Brain pericyte (primary cell): ENCODE data around the gene FXYD6.
"Not testable (repeated sequence)": the region's sequence is repeated elsewhere in the genome, so short reads cannot be mapped to it uniquely, and the experiment has no call there.

Experiments used
- DNase-seq: peaks from one replicate; pipeline ENCODE4 v3.0.0-alpha.2; 2012; ENCODE audit warnings: low read depth, low spot score

FXYD6 gene

GRCh38 chr11:117876341-117877119 lies at the start of gene FXYD6:
TSS of gene FXYD6 (minus strand) at chr11:117876658. CDS start at chr11:117842776, 33,882 bp downstream.
- DNase-seq: no peak

- DNase-seq: not testable (repeated sequence)
These were observed 49.7 kb upstream of the FXYD6 start for GRCh38 chr11:117926166-117926565.

DNA sequence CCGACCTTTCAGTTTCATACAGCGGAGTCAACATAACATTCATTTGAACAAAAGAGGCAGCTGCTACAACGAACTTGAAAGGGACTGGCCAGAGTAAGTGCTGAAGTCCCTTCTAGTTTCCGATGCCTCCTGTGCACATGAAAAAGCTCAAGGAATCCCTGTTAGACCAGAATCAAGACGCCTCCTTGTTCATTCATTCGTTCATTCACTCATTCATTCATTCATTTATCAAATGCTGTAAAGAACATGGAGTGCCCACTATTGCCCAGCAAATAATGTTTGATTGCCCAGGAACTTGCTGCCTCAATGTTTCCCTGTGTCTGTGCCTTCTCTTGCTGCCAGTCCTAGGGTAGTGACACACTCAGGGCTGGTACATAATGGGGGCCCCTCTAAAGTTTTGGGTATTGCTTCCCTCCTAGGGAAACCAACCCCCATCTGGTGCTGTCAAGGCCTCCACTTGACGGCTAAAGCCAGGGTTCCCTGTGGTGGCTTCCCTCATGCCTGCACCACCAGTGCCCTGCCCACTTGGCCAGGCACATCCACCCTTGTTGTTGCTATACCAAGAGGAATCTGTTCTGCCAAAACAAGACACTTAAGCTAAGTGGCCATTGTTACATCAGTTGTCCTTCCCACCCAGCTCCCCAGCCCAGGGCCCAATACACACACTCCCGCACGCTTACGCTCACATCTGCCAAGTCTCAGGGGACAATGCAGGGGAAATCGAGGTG lies 48.9 kb upstream of the FXYD6 start:
- DNase-seq: no peak

DNA sequence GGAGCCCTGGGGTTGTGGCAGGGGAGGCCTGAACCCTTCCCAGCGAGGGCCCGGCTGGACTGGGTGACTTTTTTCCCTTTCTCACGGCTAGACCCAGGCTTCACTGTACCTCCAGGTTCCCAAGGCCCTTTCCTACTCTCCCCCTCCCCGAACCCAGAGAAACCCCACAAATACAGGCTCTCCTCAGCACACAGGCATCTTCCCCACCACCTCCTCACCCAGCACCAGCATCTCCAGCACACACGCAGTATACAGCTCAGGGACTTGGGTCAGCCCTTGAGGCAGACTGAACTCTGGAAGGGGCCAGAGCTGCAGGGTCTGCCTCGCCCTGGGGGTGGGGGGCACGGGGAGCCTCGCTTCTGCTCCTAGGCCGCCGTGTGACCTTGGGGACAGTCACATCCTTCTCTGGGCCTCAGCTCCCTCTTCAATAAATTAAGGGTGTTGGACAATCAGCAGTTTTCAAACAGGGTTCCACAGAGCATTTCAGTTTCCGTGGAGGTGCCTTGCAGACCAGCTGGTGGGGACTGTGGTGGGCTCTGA lies 48.2 kb upstream of the FXYD6 start:
- no peak for DNase-seq

- DNase-seq: no peak
These were observed 47.3 kb upstream of the FXYD6 start for GRCh38 chr11:117923773-117924172.

- DNase-seq: no peak
These were observed 46.8 kb upstream of the FXYD6 start for GRCh38 chr11:117923275-117923674.

DNA sequence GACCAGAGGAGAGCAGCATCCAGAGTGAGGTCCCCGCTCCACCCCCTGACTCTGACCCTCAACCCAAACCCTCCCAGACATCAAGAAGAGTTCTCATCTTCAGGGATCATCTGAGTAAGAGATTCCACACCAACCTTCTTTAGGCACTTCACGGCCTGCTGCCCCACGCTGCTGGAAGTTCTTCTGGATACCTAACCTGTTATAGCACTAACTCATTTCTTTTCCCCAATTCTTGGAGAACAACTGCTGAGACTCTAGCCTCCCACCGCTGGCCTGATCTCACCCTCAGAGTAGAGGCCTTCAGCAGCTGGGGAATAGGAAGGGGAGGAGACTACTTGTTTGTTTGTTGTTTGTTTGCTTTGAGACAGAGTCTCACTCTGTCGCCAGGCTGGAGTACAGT lies 45.4 kb upstream of the FXYD6 start:
- no peak for DNase-seq

GRCh38 chr11:117921456-117921855 lies 45.0 kb upstream of the FXYD6 start:
- DNase-seq: no peak

GRCh38 chr11:117919781-117920221 lies 43.3 kb upstream of the FXYD6 start:
- DNase-seq: no peak

GRCh38 chr11:117919341-117919740 lies 42.9 kb upstream of the FXYD6 start:
- no peak for DNase-seq

GRCh38 chr11:117918366-117919255 lies 42.2 kb upstream of the FXYD6 start:
- no peak for DNase-seq

- DNase-seq: no peak
These were observed 41.2 kb upstream of the FXYD6 start for GRCh38 chr11:117917591-117918151.

- DNase-seq: no peak
These were observed 40.5 kb upstream of the FXYD6 start for GRCh38 chr11:117916956-117917355.

DNA sequence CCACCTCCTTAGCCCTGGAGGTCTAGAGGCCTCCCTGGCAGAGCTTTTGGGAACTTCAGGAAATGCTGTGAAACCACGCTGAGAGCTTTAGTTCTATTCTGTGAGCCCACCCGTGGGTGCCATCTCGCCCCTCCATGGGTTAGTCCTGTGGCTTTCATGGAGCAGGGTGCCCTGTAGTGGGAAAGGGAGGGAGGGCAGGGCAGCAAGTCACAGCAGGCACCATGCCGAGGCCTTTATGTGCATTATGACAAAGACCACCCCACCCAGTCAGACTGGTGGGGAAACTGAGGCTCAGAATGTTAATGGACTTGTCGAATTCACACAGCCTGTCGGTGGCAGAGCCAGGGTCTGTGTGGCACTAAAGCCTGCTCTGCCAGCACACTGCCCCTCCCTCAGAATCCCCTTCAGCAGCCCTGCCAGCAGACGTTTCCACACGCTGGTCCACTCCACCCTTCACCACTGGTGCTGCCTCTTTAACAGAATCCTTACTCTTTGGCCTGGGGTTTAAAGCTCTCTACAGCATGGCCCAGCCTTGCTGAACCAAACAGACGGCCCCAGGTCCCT lies 39.3 kb upstream of the FXYD6 start:
- no peak for DNase-seq

DNA sequence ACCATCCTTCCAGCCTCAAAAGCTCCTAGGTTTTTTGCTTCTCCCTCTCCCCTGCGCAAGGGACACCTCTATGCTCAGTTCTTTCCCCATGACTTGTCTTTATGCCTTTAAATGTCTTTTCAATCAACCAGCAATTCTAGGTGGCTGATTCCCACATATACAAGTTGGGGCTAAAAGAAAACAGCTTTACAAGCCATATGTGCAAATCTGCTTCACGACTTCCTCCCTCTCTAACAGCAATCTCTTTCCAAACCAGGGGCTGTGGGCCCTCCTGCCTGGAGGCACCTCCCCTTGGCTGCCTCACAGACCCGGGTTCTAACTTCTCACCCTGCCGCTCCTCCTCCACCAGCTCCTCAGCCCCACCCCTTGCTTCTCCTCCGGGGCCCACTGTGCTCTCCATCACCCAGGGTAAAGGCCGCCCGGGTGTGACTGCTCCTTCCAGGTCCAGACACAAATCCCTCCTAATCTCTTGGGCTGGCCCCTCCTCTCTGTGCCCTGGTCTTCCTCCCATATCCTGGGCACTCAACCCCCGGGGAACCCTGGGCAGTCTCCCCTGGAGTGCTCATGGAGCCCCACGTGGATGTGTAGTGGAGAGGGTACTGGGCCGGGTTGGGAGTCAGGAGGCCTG lies 38.6 kb upstream of the FXYD6 start:
- DNase-seq: no peak

DNA sequence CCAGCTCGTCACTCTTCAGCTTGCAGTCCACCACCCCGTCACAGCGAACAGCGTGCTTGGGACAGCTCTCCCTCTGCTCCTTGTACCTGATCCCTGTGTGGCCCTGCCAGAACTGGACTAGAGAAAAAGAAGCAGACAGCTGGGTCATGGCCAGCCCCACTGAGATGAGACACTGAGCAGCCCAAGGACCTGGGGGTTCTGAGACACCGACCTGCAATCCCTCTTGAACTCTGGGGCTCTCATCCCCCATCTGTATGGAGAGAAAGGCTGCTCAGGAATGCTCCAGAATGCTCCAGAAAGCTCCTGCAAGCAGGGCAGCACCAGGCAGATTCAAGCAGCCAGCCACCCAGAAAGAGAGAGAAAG lies 37.9 kb upstream of the FXYD6 start:
- no peak for DNase-seq

GRCh38 chr11:117913736-117914397 lies 37.4 kb upstream of the FXYD6 start:
- DNase-seq: no peak

GRCh38 chr11:117912497-117912896 lies 36.0 kb upstream of the FXYD6 start:
- no peak for DNase-seq

DNA sequence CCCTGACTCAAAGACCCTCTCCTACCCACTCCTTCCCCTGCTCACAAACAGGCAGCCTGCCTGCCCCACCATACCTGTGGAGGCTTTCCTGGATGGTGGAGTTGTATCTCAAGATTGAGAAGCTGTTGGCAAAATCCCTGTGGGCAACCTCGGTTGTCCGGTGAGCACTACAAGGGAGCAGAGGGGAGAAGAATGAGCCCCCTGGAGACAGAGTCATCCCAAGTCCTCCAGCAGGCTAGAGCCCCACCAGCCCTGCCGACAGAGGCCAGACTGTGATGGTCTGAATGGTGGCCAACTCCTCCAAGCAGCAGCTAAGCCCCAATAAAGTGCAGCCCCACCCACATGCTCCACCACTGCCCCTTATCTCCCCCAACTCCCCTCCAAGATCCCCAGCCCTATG lies 35.2 kb upstream of the FXYD6 start:
- no peak for DNase-seq
